Measurements from ENCODE around the gene DBP.

- TF ChIP-seq CTCF (IDR thresholded peaks at IDR 0.05; ENCODE audit: low read depth, low read length) (peak; percentile 87), EZH2phosphoT487 (IDR thresholded peaks at IDR 0.05; ENCODE audit: low read depth) (no peak)
These were observed 9.0 kb upstream of the DBP start, which contains the start of gene CA11 for GRCh38 chr19:48646001-48646721.
